Naive thymus-derived CD4-positive, alpha-beta T cell (primary cell): ENCODE results near the gene TPCN1. TPM values are rescaled to one million over a fixed set of nuclear protein-coding genes. Genes with fewer than 3 reads are reported as not detected.

Experiments used
- ATAC-seq: fragments of 150-1000 bp; cut with Tn5 transposase; 2 replicates; pipeline ENCODE4 v1.10.0; 2021; ENCODE audit warnings: mild to moderate bottlenecking, moderate library complexity
- CTCF ChIA-PET: fragments of 350-600 bp; sonication (Branson Sonifier 250); formaldehyde crosslinking; loops from one replicate; lab custom pipeline; 2021; ENCODE audit warnings: antibody characterized with exemption; lab: Charles Lee
- POLR2A ChIA-PET: fragments of 350-600 bp; sonication (Branson Sonifier 250); formaldehyde crosslinking; loops from one replicate; lab custom pipeline; 2021; ENCODE audit warnings: antibody characterized with exemption, inconsistent platforms; lab: Charles Lee
- DNase-seq, 9 donors: peaks; one replicate each; pipeline versions ENCODE4 v3.0.0 to v3.0.0-alpha.2; 2020 to 2022; ENCODE audit warnings: mixed read lengths in 1 of 9
- H3K27ac ChIP-seq: one replicate; pipeline ENCODE4 v1.7.0; 2013; ENCODE audit warnings: mild to moderate bottlenecking, low read depth, low read length, moderate library complexity
- H3K27me3 ChIP-seq, 2 donors: one replicate each; pipeline ENCODE4 v1.7.0; 2013; ENCODE audit warnings: low read length in 2 of 2, mild to moderate bottlenecking in 2 of 2, moderate library complexity in 2 of 2; ENCODE audit not compliant: control insufficient read depth in 2 of 2, insufficient read depth in 2 of 2
- H3K36me3 ChIP-seq, 3 experiments: 1 replicate in 2 of 3; 2 replicates in 1 of 3; pipeline ENCODE4 v1.7.0; 2013; ENCODE audit warnings: low read length in 3 of 3, mild to moderate bottlenecking in 3 of 3, moderate library complexity in 1 of 3; ENCODE audit not compliant: insufficient read depth in 3 of 3, control insufficient read depth in 2 of 3
- H3K4me1 ChIP-seq, 2 donors: one replicate each; pipeline ENCODE4 v1.7.0; 2013; ENCODE audit warnings: low read length in 2 of 2, mild to moderate bottlenecking in 2 of 2, moderate library complexity in 1 of 2; ENCODE audit not compliant: control insufficient read depth in 2 of 2, insufficient read depth in 2 of 2
- H3K4me3 ChIP-seq: 2 replicates; pipeline ENCODE4 v1.7.0; 2013; ENCODE audit warnings: mild to moderate bottlenecking, low read length
- H3K9me3 ChIP-seq, 3 experiments: 1 replicate in 2 of 3; 2 replicates in 1 of 3; pipeline ENCODE4 v1.7.0; 2013; ENCODE audit warnings: low read length in 3 of 3; ENCODE audit not compliant: control insufficient read depth in 2 of 3
- H3K27ac Mint-ChIP-seq, 9 donors: one replicate each; pipeline ENCODE4 v1.8.0; 2020 to 2022; ENCODE audit warnings: mixed read lengths in 9 of 9, mild to moderate bottlenecking in 8 of 9, moderate library complexity in 5 of 9, inconsistent platforms in 2 of 9
- H3K27me3 Mint-ChIP-seq, 5 donors: one replicate each; pipeline ENCODE4 v1.8.0; 2021 to 2022; ENCODE audit warnings: mixed read lengths in 5 of 5, mild to moderate bottlenecking in 1 of 5
- H3K36me3 Mint-ChIP-seq, 5 donors: one replicate each; pipeline ENCODE4 v1.8.0; 2020 to 2022; ENCODE audit warnings: mixed read lengths in 5 of 5, mild to moderate bottlenecking in 3 of 5, inconsistent platforms in 1 of 5
- H3K4me1 Mint-ChIP-seq, 7 donors: one replicate each; pipeline ENCODE4 v1.8.0; 2020 to 2022; ENCODE audit warnings: mixed read lengths in 7 of 7, mild to moderate bottlenecking in 3 of 7, inconsistent platforms in 1 of 7
- H3K4me3 Mint-ChIP-seq, 10 donors: one replicate each; pipeline ENCODE4 v1.8.0; 2020 to 2022; ENCODE audit warnings: mild to moderate bottlenecking in 10 of 10, mixed read lengths in 10 of 10, moderate library complexity in 6 of 10, inconsistent platforms in 2 of 10
- H3K9me3 Mint-ChIP-seq, 11 donors: one replicate each; pipeline ENCODE4 v1.8.0; 2020 to 2022; ENCODE audit warnings: mixed read lengths in 11 of 11, mild to moderate bottlenecking in 4 of 11, inconsistent platforms in 1 of 11, moderate library complexity in 1 of 11
- intact Hi-C, 2 donors: fragments of 100-400 bp; cut with micrococcal nuclease; formaldehyde crosslinking; loops; one replicate each; pipeline ENCODE4 v1.15.1; 2023
- polyA plus RNA-seq, 2 donors: library from polyadenylated mRNA; unstranded; fragments of 300-500 nt; fragmentation: Illumina TruSeq; gene quantifications; one replicate each; pipeline ENCODE4 v1.2.3, GENCODE V29; 2021
- total RNA-seq, 6 experiments: library from RNA in 5 of 6; stranded (reverse) in 5 of 6; gene quantifications; 1 replicate in 5 of 6; 2 replicates in 1 of 6; pipeline ENCODE4 v1.2.3 and lab custom pipeline; 2021 to 2026

Gene TPCN1
- total and polyA plus RNA-seq, 7 experiments from 2014 or later = 15.3 to 124 (median 97.2) TPM

DNA sequence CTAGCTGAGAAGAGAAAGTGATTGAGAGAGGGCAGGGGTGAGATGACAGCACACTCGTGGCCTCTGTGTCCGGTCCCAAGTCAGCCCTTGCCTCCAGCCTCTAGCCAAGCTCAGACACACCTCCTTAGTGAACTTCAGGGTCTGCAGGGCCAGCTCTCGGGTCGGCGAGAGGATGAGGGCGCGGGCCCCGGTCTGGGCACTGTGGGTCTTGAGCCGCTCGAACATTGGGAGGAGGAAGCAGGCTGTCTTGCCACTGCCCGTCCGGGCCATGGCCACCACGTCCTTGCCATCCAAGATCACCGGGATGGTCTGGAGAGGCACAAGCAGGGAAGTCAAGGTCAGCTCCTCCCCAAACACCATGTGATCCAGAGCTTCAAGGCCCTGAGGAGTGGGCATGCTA, 42.2 kb upstream of the TPCN1 start:
- ChIA-PET CTCF (interaction anchor here (0.6 kb wide), 1 partner anchor 130 kb away, joined by 3 read pairs; no protein-coding TSS in a partner anchor), POLR2A (no interaction called here)
- H3K9me3 Mint-ChIP-seq = peaks cover 0 to 3% (median 0%) of the 10 kb centered on the region in 11 donors
- no peak overlapping the region for H3K4me3 Mint-ChIP-seq
- H3K27me3 Mint-ChIP-seq = no peaks in the 10 kb centered on the region
- no peak for DNase-seq
- Histone ChIP-seq H3K4me3 (no peak overlapping the region), H3K27me3 (no peaks in the 10 kb centered on the region), H3K27ac (no peak overlapping the region), H3K9me3 (no peaks in the 10 kb centered on the region), H3K36me3 (peaks cover 23 to 65% (median 23%) of the 10 kb centered on the region in 3 experiments), H3K4me1 (peaks cover 7 to 13% of the 10 kb centered on the region in 2 donors)
- H3K36me3 Mint-ChIP-seq = peaks cover 11 to 49% (median 25%) of the 10 kb centered on the region in 5 donors
- intact Hi-C loops = no loop called here
- peaks cover 11 to 27% (median 14%) of the 10 kb centered on the region in 7 donors for H3K4me1 Mint-ChIP-seq
- H3K27ac Mint-ChIP-seq = peak overlapping the region in 2 of 9 donors; percentile 16 to 43
- ATAC-seq = no peak

DNA sequence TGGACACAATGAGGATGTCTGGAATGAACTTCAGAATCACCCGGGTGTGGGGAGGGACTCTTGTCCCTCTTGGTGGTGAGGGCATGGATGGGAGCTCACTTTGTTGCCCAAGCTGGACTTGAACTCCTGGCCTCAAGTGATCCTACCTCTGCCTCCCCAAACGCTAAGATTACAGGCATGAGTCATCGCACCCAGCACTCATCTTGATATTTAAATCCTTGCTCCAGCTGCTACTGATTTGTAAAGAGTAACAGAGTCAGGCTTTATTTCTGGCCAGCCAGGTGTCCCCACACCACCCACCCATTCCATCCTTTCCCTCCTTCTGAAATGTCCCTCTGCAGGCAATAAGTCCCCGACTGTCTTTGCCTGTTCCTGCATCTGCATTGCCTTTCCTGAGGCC, 40.9 kb upstream of the TPCN1 start:
- H3K27me3 ChIP-seq = no peaks in the 10 kb centered on the region
- H3K27me3 Mint-ChIP-seq = no peaks in the 10 kb centered on the region
- no peak overlapping the region for H3K27ac ChIP-seq
- H3K9me3 ChIP-seq = no peaks in the 10 kb centered on the region
- DNase-seq (no peak), ATAC-seq (no peak)
- peaks cover 20 to 57% (median 21%) of the 10 kb centered on the region in 3 experiments for H3K36me3 ChIP-seq
- intact Hi-C loops = loop anchor here in 1 of 2 donors (10.0 kb wide), 2 partner anchors 276 to 784 kb away; partner anchors contain the start of genes OAS1 and RBM19
- peaks cover 4 to 41% (median 17%) of the 10 kb centered on the region in 5 donors for H3K36me3 Mint-ChIP-seq
- ChIA-PET CTCF (interaction anchor here (1.0 kb wide), 1 partner anchor 26 kb away, joined by 5 read pairs; no protein-coding TSS in a partner anchor), POLR2A (interaction anchor here (0.6 kb wide), 1 partner anchor 129 kb away, joined by 3 read pairs; no protein-coding TSS in a partner anchor)
- H3K9me3 Mint-ChIP-seq = peaks cover 0 to 3% (median 0%) of the 10 kb centered on the region in 11 donors
- peaks cover 12 to 17% of the 10 kb centered on the region in 2 donors for H3K4me1 ChIP-seq
- no peak overlapping the region for H3K4me3 Mint-ChIP-seq
- H3K27ac Mint-ChIP-seq = peak overlapping the region in 1 of 9 donors; percentile 45
- H3K4me1 Mint-ChIP-seq = peaks cover 6 to 31% (median 17%) of the 10 kb centered on the region in 7 donors
- no peak overlapping the region for H3K4me3 ChIP-seq

DNA sequence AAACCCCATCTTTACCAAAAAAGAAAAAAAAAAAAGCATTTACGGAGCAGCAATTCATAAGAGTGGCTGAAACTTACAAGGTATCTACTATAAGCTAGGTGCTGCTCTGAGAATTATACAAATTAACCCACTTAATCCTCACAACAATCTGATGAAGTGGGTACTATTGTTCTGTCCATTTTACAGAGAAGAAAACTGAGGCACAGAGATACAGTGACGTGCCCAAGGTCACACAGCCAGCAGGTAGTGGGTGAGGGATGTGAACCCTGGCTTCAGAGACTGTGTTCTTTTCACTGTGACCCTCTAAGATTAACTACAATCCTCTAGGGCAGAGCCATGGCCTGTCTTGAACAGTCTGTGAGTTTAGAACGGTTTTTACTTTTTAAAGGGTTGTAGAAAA, 39.3 kb upstream of the TPCN1 start:
- Mint-ChIP-seq H3K27me3 (no peaks in the 10 kb centered on the region), H3K4me1 (peaks cover 16 to 41% (median 25%) of the 10 kb centered on the region in 7 donors), H3K36me3 (peaks cover 4 to 37% (median 16%) of the 10 kb centered on the region in 5 donors), H3K9me3 (peaks cover 0 to 3% (median 0%) of the 10 kb centered on the region in 11 donors), H3K27ac (peak overlapping the region in 4 of 9 donors; percentile 51 to 75 (median 68)), H3K4me3 (no peak overlapping the region)
- peaks cover 15 to 51% (median 19%) of the 10 kb centered on the region in 3 experiments for H3K36me3 ChIP-seq
- DNase-seq (no peak), ATAC-seq (no peak)
- H3K27ac ChIP-seq = no peak overlapping the region
- no peak overlapping the region for H3K4me3 ChIP-seq
- intact Hi-C loops = loop anchor here in 1 of 2 donors (10.0 kb wide), 2 partner anchors 277 to 783 kb away; partner anchors contain the start of genes OAS1 and RBM19
- peaks cover 20 to 27% of the 10 kb centered on the region in 2 donors for H3K4me1 ChIP-seq
- CTCF ChIA-PET = interaction anchor here (0.7 kb wide), 1 partner anchor 50 kb away, joined by 4 read pairs; no protein-coding TSS in a partner anchor
- H3K27me3 ChIP-seq = no peaks in the 10 kb centered on the region
- POLR2A ChIA-PET = no interaction called here
- no peaks in the 10 kb centered on the region for H3K9me3 ChIP-seq

DNA sequence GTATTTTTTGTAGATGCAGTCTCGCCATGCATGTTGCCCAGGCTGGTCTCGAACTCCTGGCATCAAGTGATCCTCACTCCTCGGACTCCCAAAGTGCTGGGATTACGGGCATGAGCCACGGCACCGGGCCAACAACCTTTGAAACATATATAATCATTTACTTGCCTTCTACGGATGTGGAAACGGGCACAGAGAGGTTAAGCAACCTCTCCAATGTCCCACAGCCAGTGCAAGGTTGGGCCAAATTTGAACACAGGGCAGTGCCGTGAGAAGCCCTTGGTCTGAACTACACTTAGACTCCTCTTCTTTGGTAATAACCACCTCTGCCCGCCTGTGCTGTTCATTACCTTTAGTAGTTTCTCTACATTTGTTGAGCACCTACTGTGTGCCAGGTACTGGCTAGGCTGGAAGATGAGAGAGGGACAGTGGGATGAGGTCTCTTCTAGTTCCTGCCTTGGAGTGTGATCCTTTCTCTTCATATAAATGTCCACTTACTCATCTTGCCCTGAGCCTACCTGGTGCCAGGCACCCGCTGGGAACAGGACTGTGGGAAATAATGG, 38.2 kb upstream of the TPCN1 start:
- Mint-ChIP-seq H3K9me3 (no peaks in the 10 kb centered on the region), H3K4me3 (peak overlapping the region; percentile 33 to 99 (median 69)), H3K36me3 (peaks cover 0 to 29% (median 7%) of the 10 kb centered on the region in 5 donors), H3K4me1 (peaks cover 20 to 49% (median 30%) of the 10 kb centered on the region in 7 donors), H3K27me3 (no peaks in the 10 kb centered on the region), H3K27ac (peak overlapping the region in 7 of 9 donors; percentile 16 to 97 (median 61))
- H3K27ac ChIP-seq = peak overlapping the region; percentile 34
- no peaks in the 10 kb centered on the region for H3K9me3 ChIP-seq
- H3K27me3 ChIP-seq = no peaks in the 10 kb centered on the region
- CTCF ChIA-PET = interaction anchor here (0.7 kb wide), 1 partner anchor 88 kb away, joined by 3 read pairs; no protein-coding TSS in a partner anchor
- H3K36me3 ChIP-seq = peaks cover 8 to 40% (median 9%) of the 10 kb centered on the region in 3 experiments
- POLR2A ChIA-PET = interaction anchor here (0.6 kb wide), 1 partner anchor 179 kb away, joined by 3 read pairs; no protein-coding TSS in a partner anchor
- no peak for ATAC-seq
- intact Hi-C loops = loop anchor here in 1 of 2 donors (10.0 kb wide), 2 partner anchors 278 to 782 kb away; partner anchors contain the start of genes OAS1 and RBM19
- H3K4me1 ChIP-seq = peaks cover 20 to 32% of the 10 kb centered on the region in 2 donors
- no peak for DNase-seq
- H3K4me3 ChIP-seq = no peak overlapping the region

DNA sequence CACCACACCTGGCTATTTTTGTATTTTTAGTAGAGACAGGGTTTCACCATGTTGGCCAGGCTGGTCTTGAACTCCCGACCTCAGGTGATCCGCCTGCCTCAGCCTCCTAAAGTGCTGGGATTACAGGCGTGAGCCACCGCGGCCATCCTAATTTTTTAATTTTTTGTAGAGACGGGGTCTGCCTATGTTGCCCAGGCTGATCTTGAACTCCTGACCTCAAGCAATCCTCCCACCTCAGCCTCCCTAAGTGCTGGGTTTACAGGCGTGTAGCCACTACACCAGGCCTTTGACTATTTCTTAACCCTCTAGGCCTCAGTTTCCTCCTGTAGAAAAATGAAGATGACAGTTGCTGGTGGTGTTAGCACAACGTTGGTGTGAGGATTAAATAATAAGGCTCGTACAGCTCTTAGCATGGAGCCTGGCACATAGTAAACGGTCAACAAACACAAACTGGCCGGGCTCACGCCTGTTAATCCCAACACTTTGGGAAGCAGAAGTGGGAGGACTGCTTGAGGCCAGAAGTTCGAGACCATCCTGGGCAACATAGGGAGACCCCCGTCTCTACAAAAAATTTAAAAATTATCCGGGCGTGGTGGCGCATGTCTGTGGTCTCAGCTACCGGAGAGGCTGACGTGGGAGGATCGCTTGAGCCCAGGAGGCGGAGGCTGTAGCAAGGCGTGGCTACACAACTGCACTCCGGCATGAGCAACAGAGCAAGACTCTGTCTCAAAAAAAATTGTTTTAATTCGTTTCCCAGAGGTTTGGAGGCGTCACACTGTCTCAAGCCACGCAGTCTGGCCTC, 37.0 kb upstream of the TPCN1 start:
- H3K4me1 ChIP-seq = peaks cover 20 to 32% of the 10 kb centered on the region in 2 donors
- peak overlapping the region; percentile 91 to 98 (median 97) for H3K27ac Mint-ChIP-seq
- H3K27ac ChIP-seq = peak overlapping the region; percentile 96
- CTCF ChIA-PET = interaction anchor here (0.7 to 1.4 kb wide), 2 partner anchors 10 to 55 kb away, joined by 3 to 8 read pairs; no protein-coding TSS in a partner anchor
- H3K9me3 ChIP-seq = no peaks in the 10 kb centered on the region
- intact Hi-C loops = loop anchor here (1.0 to 10.0 kb wide), 5 partner anchors 25 to 781 kb away; partner anchors contain the start of genes SLC8B1 (in 2 of the 2), OAS1 (in 1 of the 2) and RBM19 (in 1 of the 2)
- H3K36me3 Mint-ChIP-seq = peaks cover 0 to 22% (median 8%) of the 10 kb centered on the region in 5 donors
- H3K27me3 Mint-ChIP-seq = no peaks in the 10 kb centered on the region
- no peaks in the 10 kb centered on the region for H3K27me3 ChIP-seq
- ATAC-seq = peak; percentile 69
- POLR2A ChIA-PET = interaction anchor here (0.6 to 4.0 kb wide), 12 partner anchors 10 to 206 kb away, joined by 3 to 30 read pairs (median 4); partner anchors contain the start of genes DTX1, OAS2 and SLC8B1
- H3K36me3 ChIP-seq = peaks cover 0 to 32% (median 8%) of the 10 kb centered on the region in 3 experiments
- H3K4me3 ChIP-seq = peak overlapping the region; percentile 77
- H3K4me3 Mint-ChIP-seq = peak overlapping the region; percentile 92 to 99 (median 96)
- no peak for DNase-seq
- H3K9me3 Mint-ChIP-seq = no peaks in the 10 kb centered on the region
- peaks cover 20 to 55% (median 31%) of the 10 kb centered on the region in 7 donors for H3K4me1 Mint-ChIP-seq
